ENCODE measurements around the gene PIP4K2A. TPM values are rescaled to one million over a fixed set of nuclear protein-coding genes. Genes with fewer than 3 reads are reported as not detected.

PIP4K2A gene
- total RNA-seq, 1 experiment from 2014 or later, result 21.4 TPM

- H3K4me3 ChIP-seq, result no peak overlapping the region
- no peaks in the 10 kb centered on the region for H3K9me2 ChIP-seq (ENCODE audit: insufficient read depth)
- intact Hi-C loops (cut with micrococcal nuclease; ENCODE audit: unreplicated experiment), result loop anchor here (10.0 kb wide), 3 partner anchors 267 to 393 kb away; partner anchors contain the start of gene BMI1
- H3K4me2 ChIP-seq, result no peak overlapping the region
- H3K4me1 ChIP-seq (replicated peaks; ENCODE audit: insufficient read depth), result peaks cover 1% of the 10 kb centered on the region; the same call in 1 of the 2 replicates
- no peak for TF ChIP-seq EZH2 (IDR thresholded peaks at IDR 0.05; ENCODE audit: low read depth)
- no peaks in the 10 kb centered on the region for H3K36me3 ChIP-seq (ENCODE audit: low read depth)
- CTCF ChIA-PET, result no interaction called here
- H3K27me3 ChIP-seq (ENCODE audit: insufficient read depth, low read depth), result no peaks in the 10 kb centered on the region
- H4K20me1 ChIP-seq (ENCODE audit: insufficient read depth), result no peaks in the 10 kb centered on the region
- DNase-seq, result no peak
- H2AFZ ChIP-seq, result no peak overlapping the region
- peaks cover 5% of the 10 kb centered on the region for H3K79me2 ChIP-seq (ENCODE audit: low read depth)
- no peaks in the 10 kb centered on the region for H3K9me3 ChIP-seq (ENCODE audit: insufficient read depth, low read depth)
- H3K27ac ChIP-seq, result no peak overlapping the region
- POLR2A ChIA-PET (ENCODE audit: unreplicated experiment), result no interaction called here
- no TSS peak for BruUV-seq (replicated peaks)
- no peaks in the 10 kb centered on the region for H3F3A ChIP-seq (ENCODE audit: insufficient read depth, low read depth)
Observed at GRCh38 chr10:22717728-22718127, 3.4 kb upstream of the PIP4K2A start.

- peaks cover 13% of the 10 kb centered on the region for H3K79me2 ChIP-seq (ENCODE audit: low read depth)
- intact Hi-C loops (cut with micrococcal nuclease; ENCODE audit: unreplicated experiment), result loop anchor here (10.0 kb wide), 3 partner anchors 268 to 392 kb away; partner anchors contain the start of gene BMI1
- DNase-seq, result no peak
- no peaks in the 10 kb centered on the region for H3K27me3 ChIP-seq (ENCODE audit: insufficient read depth, low read depth)
- H3K4me3 ChIP-seq, result no peak overlapping the region
- ChIA-PET CTCF (no interaction called here), POLR2A (ENCODE audit: unreplicated experiment) (no interaction called here)
- H2AFZ ChIP-seq, result no peak overlapping the region
- no peaks in the 10 kb centered on the region for H3K36me3 ChIP-seq (ENCODE audit: low read depth)
- no peak overlapping the region for H3K4me2 ChIP-seq
- H3K27ac ChIP-seq, result no peak overlapping the region
- H4K20me1 ChIP-seq (ENCODE audit: insufficient read depth), result no peaks in the 10 kb centered on the region
- peaks cover 9% of the 10 kb centered on the region for H3K4me1 ChIP-seq (replicated peaks; ENCODE audit: insufficient read depth)
- H3K9me3 ChIP-seq (ENCODE audit: insufficient read depth, low read depth), result no peaks in the 10 kb centered on the region
- no peak for TF ChIP-seq EZH2 (IDR thresholded peaks at IDR 0.05; ENCODE audit: low read depth)
- TF ChIP-seq, protein P1, sequence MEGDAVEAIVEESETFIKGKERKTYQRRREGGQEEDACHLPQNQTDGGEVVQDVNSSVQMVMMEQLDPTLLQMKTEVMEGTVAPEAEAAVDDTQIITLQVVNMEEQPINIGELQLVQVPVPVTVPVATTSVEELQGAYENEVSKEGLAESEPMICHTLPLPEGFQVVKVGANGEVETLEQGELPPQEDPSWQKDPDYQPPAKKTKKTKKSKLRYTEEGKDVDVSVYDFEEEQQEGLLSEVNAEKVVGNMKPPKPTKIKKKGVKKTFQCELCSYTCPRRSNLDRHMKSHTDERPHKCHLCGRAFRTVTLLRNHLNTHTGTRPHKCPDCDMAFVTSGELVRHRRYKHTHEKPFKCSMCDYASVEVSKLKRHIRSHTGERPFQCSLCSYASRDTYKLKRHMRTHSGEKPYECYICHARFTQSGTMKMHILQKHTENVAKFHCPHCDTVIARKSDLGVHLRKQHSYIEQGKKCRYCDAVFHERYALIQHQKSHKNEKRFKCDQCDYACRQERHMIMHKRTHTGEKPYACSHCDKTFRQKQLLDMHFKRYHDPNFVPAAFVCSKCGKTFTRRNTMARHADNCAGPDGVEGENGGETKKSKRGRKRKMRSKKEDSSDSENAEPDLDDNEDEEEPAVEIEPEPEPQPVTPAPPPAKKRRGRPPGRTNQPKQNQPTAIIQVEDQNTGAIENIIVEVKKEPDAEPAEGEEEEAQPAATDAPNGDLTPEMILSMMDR (conservative IDR thresholded peaks at IDR 0.05), result no peak
- H3F3A ChIP-seq (ENCODE audit: insufficient read depth, low read depth), result no peaks in the 10 kb centered on the region
- no peaks in the 10 kb centered on the region for H3K9me2 ChIP-seq (ENCODE audit: insufficient read depth)
- BruUV-seq (replicated peaks), result no TSS peak
Observed at GRCh38 chr10:22716943-22717342, 2.6 kb upstream of the PIP4K2A start.

DNA sequence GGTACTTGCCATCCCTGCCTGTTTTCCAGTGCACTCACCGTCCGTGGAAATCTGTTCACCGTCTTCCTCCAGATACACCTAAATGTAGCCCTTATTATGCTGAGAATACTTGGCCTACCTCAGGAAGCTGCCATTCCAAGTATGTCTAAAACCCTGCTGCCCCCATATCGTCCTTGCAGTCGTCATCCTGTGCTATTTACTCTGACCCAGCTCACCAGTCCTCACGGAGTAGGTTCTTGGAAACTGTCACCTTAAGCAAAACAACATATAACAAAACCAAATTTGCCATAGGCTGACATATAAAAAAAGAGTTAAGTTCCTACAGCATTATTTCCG, 880 bp upstream of the PIP4K2A start:
- H3K36me3 ChIP-seq (ENCODE audit: low read depth), result no peaks in the 10 kb centered on the region
- no peaks in the 10 kb centered on the region for H3K9me2 ChIP-seq (ENCODE audit: insufficient read depth)
- H4K20me1 ChIP-seq (ENCODE audit: insufficient read depth), result no peaks in the 10 kb centered on the region
- TF ChIP-seq EZH2 (IDR thresholded peaks at IDR 0.05; ENCODE audit: low read depth), result no peak
- TF ChIP-seq, protein P1 (conservative IDR thresholded peaks at IDR 0.05), result no peak
- no peaks in the 10 kb centered on the region for H3K9me3 ChIP-seq (ENCODE audit: insufficient read depth, low read depth)
- H3K27ac ChIP-seq, result no peak overlapping the region
- intact Hi-C loops (cut with micrococcal nuclease; ENCODE audit: unreplicated experiment), result loop anchor here (10.0 kb wide), 3 partner anchors 270 to 390 kb away; partner anchors contain the start of gene BMI1
- H2AFZ ChIP-seq, result no peak overlapping the region
- H3K4me3 ChIP-seq, result no peak overlapping the region
- no peaks in the 10 kb centered on the region for H3K27me3 ChIP-seq (ENCODE audit: insufficient read depth, low read depth)
- H3F3A ChIP-seq (ENCODE audit: insufficient read depth, low read depth), result no peaks in the 10 kb centered on the region
- peaks cover 12% of the 10 kb centered on the region for H3K4me1 ChIP-seq (replicated peaks; ENCODE audit: insufficient read depth)
- DNase-seq, result no peak
- POLR2A ChIA-PET (ENCODE audit: unreplicated experiment), result no interaction called here
- peaks cover 30% of the 10 kb centered on the region for H3K79me2 ChIP-seq (ENCODE audit: low read depth)
- CTCF ChIA-PET, result no interaction called here
- H3K4me2 ChIP-seq, result peak overlapping the region; percentile 67; the same call in 1 of the 2 replicates
- BruUV-seq (replicated peaks), result no TSS peak
